Measurements from ENCODE around the gene BAIAP2. TPM values are rescaled to one million over a fixed set of nuclear protein-coding genes. Genes with fewer than 3 reads are reported as not detected.

Gene BAIAP2
- polyA plus RNA-seq, 3 donors = 8.6 to 17.0 (median 11.2) TPM

DNA sequence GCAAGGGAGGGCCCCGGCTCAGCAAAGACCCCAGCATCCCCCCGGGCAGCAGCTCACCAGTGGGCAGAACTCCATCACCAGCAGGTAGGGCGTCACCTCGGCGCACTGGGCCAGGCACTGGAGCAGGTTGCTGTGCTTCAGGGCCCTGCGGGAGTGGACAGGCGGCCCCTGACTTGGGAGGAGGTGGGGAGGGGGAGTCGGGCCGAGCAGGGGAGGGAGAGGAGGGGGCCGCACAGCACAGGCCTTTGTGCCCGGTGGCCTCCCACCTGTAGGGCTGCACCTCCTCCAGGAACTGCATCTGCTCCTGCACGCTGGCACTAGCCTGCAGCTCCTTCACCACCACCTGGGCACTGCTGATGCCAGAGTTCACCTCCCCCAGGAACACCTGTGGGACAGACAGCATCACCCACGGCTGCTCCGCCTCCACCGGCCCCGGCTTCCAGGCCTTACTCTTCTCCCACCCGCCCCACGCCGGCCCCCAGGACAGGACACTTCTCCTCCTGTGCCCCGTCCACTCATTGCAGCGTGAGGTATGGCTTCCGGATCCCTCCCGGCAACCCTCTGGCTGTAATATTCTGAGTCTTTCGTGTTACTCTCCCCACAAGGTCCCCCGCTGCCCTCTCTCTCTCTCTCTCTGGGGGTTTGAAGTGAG, 92.7 kb downstream of the BAIAP2 start:
- H2AFZ ChIP-seq (ENCODE audit: insufficient read depth, low read depth, low read length, poor library complexity, severe bottlenecking) = no peak overlapping the region
- peaks cover 32% of the 10 kb centered on the region for H4K20me1 ChIP-seq (ENCODE audit: insufficient read depth, low read length)
- no peaks in the 10 kb centered on the region for H3K79me2 ChIP-seq (ENCODE audit: insufficient read depth, low read length)
- no peak overlapping the region for H3K4me2 ChIP-seq (replicated peaks; ENCODE audit: extremely low read depth, low read length, poor library complexity, severe bottlenecking)
- no peak for DNase-seq
- no peak overlapping the region for H3K27ac ChIP-seq (ENCODE audit: low read depth in 1 of 2, low read length in 2 of 2)
- Mint-ChIP-seq H3K27ac (no peak overlapping the region), H3K4me3 (no peak overlapping the region), H3K4me1 (no peaks in the 10 kb centered on the region), H3K36me3 (peaks cover 9 to 11% of the 10 kb centered on the region in 2 donors), H3K27me3 (ENCODE audit: low read depth in 3 of 3) (peaks cover 0 to 5% (median 0%) of the 10 kb centered on the region in 3 donors), H3K9me3 (peaks cover 0 to 2% (median 0%) of the 10 kb centered on the region in 7 donors)
- no peaks in the 10 kb centered on the region for H3K9me3 ChIP-seq (replicated peaks in 1 of 2; ENCODE audit: control insufficient read depth in 1 of 2, insufficient read depth in 1 of 2, low read length in 2 of 2)
- no peak overlapping the region for H3K4me3 ChIP-seq (replicated peaks in 1 of 3; ENCODE audit: low read depth in 2 of 3, low read length in 3 of 3)
- peaks cover 6 to 13% of the 10 kb centered on the region in 2 donors for H3K36me3 ChIP-seq (replicated peaks in 1 of 2; ENCODE audit: control insufficient read depth in 1 of 2, insufficient read depth in 2 of 2, low read length in 2 of 2)
- intact Hi-C loops (cut with micrococcal nuclease) = no loop called here
- TF ChIP-seq, protein P1, sequence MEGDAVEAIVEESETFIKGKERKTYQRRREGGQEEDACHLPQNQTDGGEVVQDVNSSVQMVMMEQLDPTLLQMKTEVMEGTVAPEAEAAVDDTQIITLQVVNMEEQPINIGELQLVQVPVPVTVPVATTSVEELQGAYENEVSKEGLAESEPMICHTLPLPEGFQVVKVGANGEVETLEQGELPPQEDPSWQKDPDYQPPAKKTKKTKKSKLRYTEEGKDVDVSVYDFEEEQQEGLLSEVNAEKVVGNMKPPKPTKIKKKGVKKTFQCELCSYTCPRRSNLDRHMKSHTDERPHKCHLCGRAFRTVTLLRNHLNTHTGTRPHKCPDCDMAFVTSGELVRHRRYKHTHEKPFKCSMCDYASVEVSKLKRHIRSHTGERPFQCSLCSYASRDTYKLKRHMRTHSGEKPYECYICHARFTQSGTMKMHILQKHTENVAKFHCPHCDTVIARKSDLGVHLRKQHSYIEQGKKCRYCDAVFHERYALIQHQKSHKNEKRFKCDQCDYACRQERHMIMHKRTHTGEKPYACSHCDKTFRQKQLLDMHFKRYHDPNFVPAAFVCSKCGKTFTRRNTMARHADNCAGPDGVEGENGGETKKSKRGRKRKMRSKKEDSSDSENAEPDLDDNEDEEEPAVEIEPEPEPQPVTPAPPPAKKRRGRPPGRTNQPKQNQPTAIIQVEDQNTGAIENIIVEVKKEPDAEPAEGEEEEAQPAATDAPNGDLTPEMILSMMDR (IDR thresholded peaks at IDR 0.05) = no peak
- H3K27me3 ChIP-seq (ENCODE audit: control insufficient read depth in 2 of 2, insufficient read depth in 2 of 2, low read length in 2 of 2) = no peaks in the 10 kb centered on the region
- no peak overlapping the region for H3K9ac ChIP-seq (ENCODE audit: insufficient read depth, low read length, poor library complexity, severe bottlenecking)
- no peaks in the 10 kb centered on the region for H3K4me1 ChIP-seq (ENCODE audit: control insufficient read depth in 1 of 2, insufficient read depth in 2 of 2, low read length in 2 of 2)
- 91% methylated on average over 6 of the region's 25 CpGs for WGBS (ENCODE audit: insufficient coverage)

DNA sequence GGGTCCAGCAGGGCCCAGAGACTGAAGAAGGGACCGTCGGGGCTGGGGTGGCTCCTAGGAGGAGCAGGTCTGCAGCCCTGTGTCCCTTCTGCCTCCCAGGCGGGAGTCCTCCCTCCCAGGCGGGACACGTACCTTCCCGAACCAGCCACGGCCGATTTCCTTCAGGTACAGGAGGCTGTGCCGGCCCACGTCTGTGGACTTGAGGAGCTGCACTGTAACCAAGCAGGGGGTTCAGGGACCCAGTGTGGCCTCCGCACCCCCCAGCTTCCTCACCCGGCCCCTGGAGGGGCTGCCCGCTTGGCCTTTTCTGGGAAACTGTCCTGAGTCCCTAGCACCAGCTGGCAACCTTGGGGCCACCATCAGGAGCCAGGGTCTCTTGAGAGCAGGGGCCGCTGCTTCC, 93.4 kb downstream of the BAIAP2 start:
- Histone ChIP-seq H3K4me3 (replicated peaks in 1 of 3; ENCODE audit: low read depth in 2 of 3, low read length in 3 of 3) (no peak overlapping the region), H4K20me1 (ENCODE audit: insufficient read depth, low read length) (peaks cover 38% of the 10 kb centered on the region), H3K4me2 (replicated peaks; ENCODE audit: extremely low read depth, low read length, poor library complexity, severe bottlenecking) (no peak overlapping the region), H3K36me3 (replicated peaks in 1 of 2; ENCODE audit: control insufficient read depth in 1 of 2, insufficient read depth in 2 of 2, low read length in 2 of 2) (peaks cover 6 to 13% of the 10 kb centered on the region in 2 donors), H2AFZ (ENCODE audit: insufficient read depth, low read depth, low read length, poor library complexity, severe bottlenecking) (no peak overlapping the region), H3K4me1 (ENCODE audit: control insufficient read depth in 1 of 2, insufficient read depth in 2 of 2, low read length in 2 of 2) (no peaks in the 10 kb centered on the region), H3K9me3 (replicated peaks in 1 of 2; ENCODE audit: control insufficient read depth in 1 of 2, insufficient read depth in 1 of 2, low read length in 2 of 2) (no peaks in the 10 kb centered on the region), H3K27me3 (ENCODE audit: control insufficient read depth in 2 of 2, insufficient read depth in 2 of 2, low read length in 2 of 2) (no peaks in the 10 kb centered on the region), H3K9ac (ENCODE audit: insufficient read depth, low read length, poor library complexity, severe bottlenecking) (no peak overlapping the region), H3K79me2 (ENCODE audit: insufficient read depth, low read length) (no peaks in the 10 kb centered on the region), H3K27ac (ENCODE audit: low read depth in 1 of 2, low read length in 2 of 2) (no peak overlapping the region)
- no peak overlapping the region for H3K4me3 Mint-ChIP-seq
- intact Hi-C loops (cut with micrococcal nuclease) = no loop called here
- peaks cover 0 to 5% (median 0%) of the 10 kb centered on the region in 3 donors for H3K27me3 Mint-ChIP-seq (ENCODE audit: low read depth in 3 of 3)
- TF ChIP-seq, protein P1 (IDR thresholded peaks at IDR 0.05) = no peak
- 92% methylated on average over 12 of the region's 14 CpGs for WGBS (ENCODE audit: insufficient coverage)
- no peak overlapping the region for H3K27ac Mint-ChIP-seq
- H3K9me3 Mint-ChIP-seq = no peaks in the 10 kb centered on the region
- no peaks in the 10 kb centered on the region for H3K4me1 Mint-ChIP-seq
- H3K36me3 Mint-ChIP-seq = peaks cover 9% of the 10 kb centered on the region in 2 donors
- DNase-seq = no peak
